Endodermal cell (in vitro differentiated cells): ENCODE data around the gene KRTAP19-3. TPM values are rescaled to one million over a fixed set of nuclear protein-coding genes. Genes with fewer than 3 reads are reported as not detected.

Experiments used
- DNase-seq: peaks from one replicate; pipeline ENCODE4 v3.0.0-alpha.2; 2017
- H3K27ac ChIP-seq: 2 replicates; pipeline ENCODE4 v1.5.1; 2013; ENCODE audit warnings: mild to moderate bottlenecking, low read depth, low read length, moderate library complexity
- H3K27me3 ChIP-seq: 2 replicates; pipeline ENCODE4 v1.6.1; 2013; ENCODE audit warnings: mild to moderate bottlenecking, low read length, moderate library complexity; ENCODE audit not compliant: insufficient read depth, control insufficient read depth, poor library complexity, severe bottlenecking
- H3K36me3 ChIP-seq: 2 replicates; pipeline ENCODE4 v1.7.0; 2013; ENCODE audit warnings: mild to moderate bottlenecking, low read length, moderate library complexity; ENCODE audit not compliant: control insufficient read depth, insufficient read depth
- H3K4me1 ChIP-seq: one replicate; pipeline ENCODE4 v1.7.0; 2013; ENCODE audit warnings: low read length; ENCODE audit not compliant: control insufficient read depth, insufficient read depth
- H3K4me3 ChIP-seq: 2 replicates; pipeline ENCODE4 v1.5.1; 2013; ENCODE audit warnings: mild to moderate bottlenecking, low read length, moderate library complexity
- H3K9ac ChIP-seq: 2 replicates; pipeline ENCODE4 v1.6.1; 2013; ENCODE audit warnings: mild to moderate bottlenecking, low read length, moderate library complexity; ENCODE audit not compliant: poor library complexity, severe bottlenecking; ENCODE audit errors: extremely low read depth
- H3K9me3 ChIP-seq: 2 replicates; pipeline ENCODE4 v1.6.1; 2013; ENCODE audit warnings: mild to moderate bottlenecking, low read length, moderate library complexity; ENCODE audit not compliant: control insufficient read depth
- H3K27ac Mint-ChIP-seq: 2 replicates; pipeline ENCODE4 v1.8.0; 2020; ENCODE audit warnings: mixed read lengths
- H3K27me3 Mint-ChIP-seq: 2 replicates; pipeline ENCODE4 v1.8.0; 2021; ENCODE audit warnings: mild to moderate bottlenecking, mixed read lengths; ENCODE audit not compliant: insufficient read depth
- H3K36me3 Mint-ChIP-seq: 2 replicates; pipeline ENCODE4 v1.8.0; 2020; ENCODE audit warnings: low read depth, mixed read lengths
- H3K4me1 Mint-ChIP-seq: 2 replicates; pipeline ENCODE4 v1.8.0; 2020; ENCODE audit warnings: mixed read lengths
- H3K4me3 Mint-ChIP-seq: 2 replicates; pipeline ENCODE4 v1.8.0; 2020; ENCODE audit warnings: mild to moderate bottlenecking, moderate library complexity, mixed read lengths
- H3K9me3 Mint-ChIP-seq: 2 replicates; pipeline ENCODE4 v1.8.0; 2020; ENCODE audit warnings: mild to moderate bottlenecking, mixed read lengths
- CTCF ChIP-seq: fragments of 200-600 bp; sonication (generic); conservative IDR thresholded peaks from 2 replicates; pipeline ENCODE4 v1.5.0; 2021; ENCODE audit warnings: antibody characterized with exemption, mild to moderate bottlenecking
- WGBS, 2 experiments: methylation state at CpG; one replicate each; pipeline versions ENCODE4 v1.1.5 to v1.1.7; 2013; ENCODE audit warnings: missing lambda C conversion rate in 2 of 2, mixed read lengths in 1 of 2; ENCODE audit not compliant: insufficient coverage in 1 of 2, insufficient read length in 1 of 2; 5-methylcytosine and 5-hydroxymethylcytosine counted together
- total RNA-seq, 2 donors: library from RNA; stranded (reverse); fragmentation: NEBNext Ultra II Directional in 1 of 2; extraction: Animal tissue kit (Norgen Biotek cat#: 25700) in 1 of 2; gene quantifications; 2 replicates in 1 of 2; 3 replicates in 1 of 2; pipeline ENCODE4 v1.2.1, GENCODE V29; 2021

Gene KRTAP19-3
- total RNA-seq, 2 donors from 2014 or later = not detected

- Histone ChIP-seq H3K4me1 (no peaks in the 10 kb centered on the region), H3K27me3 (no peaks in the 10 kb centered on the region), H3K9me3 (no peaks in the 10 kb centered on the region), H3K36me3 (no peaks in the 10 kb centered on the region), H3K4me3 (no peak overlapping the region), H3K9ac (no peak overlapping the region), H3K27ac (no peak overlapping the region)
- Mint-ChIP-seq H3K36me3 (no peaks in the 10 kb centered on the region), H3K4me1 (no peaks in the 10 kb centered on the region), H3K27me3 (no peaks in the 10 kb centered on the region), H3K4me3 (no peak overlapping the region), H3K9me3 (no peaks in the 10 kb centered on the region), H3K27ac (no peak overlapping the region)
- WGBS, 2 experiments = 93 to 100% methylated on average over 2 to 6 of the region's 6 CpGs
- TF ChIP-seq CTCF = no peak
- no peak for DNase-seq
Observed at GRCh38 chr21:30468900-30469714, 22.7 kb downstream of the KRTAP19-3 start.

- Histone ChIP-seq H3K4me3 (no peak overlapping the region), H3K9me3 (no peaks in the 10 kb centered on the region), H3K36me3 (no peaks in the 10 kb centered on the region), H3K9ac (no peak overlapping the region), H3K27me3 (no peaks in the 10 kb centered on the region), H3K27ac (no peak overlapping the region), H3K4me1 (no peaks in the 10 kb centered on the region)
- Mint-ChIP-seq H3K36me3 (no peaks in the 10 kb centered on the region), H3K27me3 (no peaks in the 10 kb centered on the region), H3K27ac (no peak overlapping the region), H3K4me1 (no peaks in the 10 kb centered on the region), H3K4me3 (no peak overlapping the region), H3K9me3 (no peaks in the 10 kb centered on the region)
- TF ChIP-seq CTCF = peak; percentile 83
- peak; percentile 48 for DNase-seq
- WGBS, 2 experiments = 54 to 86% methylated on average over 1 to 3 of the region's 3 CpGs
Observed at GRCh38 chr21:30463713-30464112, 28.1 kb downstream of the KRTAP19-3 start.

- Mint-ChIP-seq H3K9me3 (no peaks in the 10 kb centered on the region), H3K4me1 (peaks cover 2% of the 10 kb centered on the region), H3K27ac (no peak overlapping the region), H3K36me3 (no peaks in the 10 kb centered on the region), H3K27me3 (no peaks in the 10 kb centered on the region), H3K4me3 (no peak overlapping the region)
- H3K9me3 ChIP-seq = no peaks in the 10 kb centered on the region
- no peak for DNase-seq
- no peak overlapping the region for H3K9ac ChIP-seq
- no peaks in the 10 kb centered on the region for H3K4me1 ChIP-seq
- no peaks in the 10 kb centered on the region for H3K27me3 ChIP-seq
- H3K36me3 ChIP-seq = no peaks in the 10 kb centered on the region
- no peak overlapping the region for H3K27ac ChIP-seq
- H3K4me3 ChIP-seq = no peak overlapping the region
- WGBS, 2 experiments = no CpG with 5 or more reads among the region's 3 CpGs
- no peak for TF ChIP-seq CTCF
Observed at GRCh38 chr21:30448514-30448913, 43.3 kb downstream of the KRTAP19-3 start.
